BJ (cell line): Measurements from ENCODE around the gene GIMAP5. TPM values are rescaled to one million over a fixed set of nuclear protein-coding genes. Genes with fewer than 3 reads are reported as not detected.

ENCODE experiments used
- CTCF ChIA-PET: fragments of 350-600 bp; formaldehyde crosslinking; extraction: SDS; loops from one replicate; lab custom pipeline; 2021; ENCODE audit warnings: antibody characterized with exemption, inconsistent platforms; lab: Yijun Ruan, JAX
- POLR2A ChIA-PET: fragments of 300-600 bp; sonication (Branson Sonifier 250); formaldehyde crosslinking; extraction: SDS; loops from one replicate; lab custom pipeline; 2021; ENCODE audit warnings: antibody characterized with exemption; lab: Charles Lee
- DNase-seq: peaks from one replicate; pipeline ENCODE4 v3.0.0-alpha.2; 2011; ENCODE audit warnings: low read depth
- H3K27me3 ChIP-seq: 2 replicates; pipeline ENCODE4 v1.6.0; 2011; ENCODE audit warnings: low read length; ENCODE audit not compliant: control insufficient read depth, insufficient read depth
- H3K36me3 ChIP-seq: 2 replicates; pipeline ENCODE4 v1.5.1; 2011; ENCODE audit warnings: low read length; ENCODE audit not compliant: control insufficient read depth, insufficient read depth
- H3K4me3 ChIP-seq: 2 replicates; pipeline ENCODE4 v1.5.1; 2011; ENCODE audit warnings: low read depth, mild to moderate bottlenecking, control low read depth, low read length
- CTCF ChIP-seq: IDR thresholded peaks from 2 replicates; pipeline ENCODE4 v1.5.1; 2011; ENCODE audit warnings: low read depth, mild to moderate bottlenecking, control low read depth, inconsistent platforms, low read length, moderate library complexity; ENCODE audit not compliant: insufficient read depth
- polyA plus RNA-seq: library from polyadenylated mRNA; depleted of rRNA; stranded (reverse); fragments of >200 nt; gene quantifications from 2 replicates; pipeline ENCODE4 v1.2.3, GENCODE V29; 2011; rRNA removed

GIMAP5 gene
- polyA plus RNA-seq, 1 experiment, result not detected

GRCh38 chr7:150791304-150791703 lies 54.1 kb downstream of the GIMAP5 start:
- TF ChIP-seq CTCF, result no peak
- no peak overlapping the region for H3K4me3 ChIP-seq
- DNase-seq, result no peak
- H3K36me3 ChIP-seq, result no peaks in the 10 kb centered on the region
- ChIA-PET POLR2A (no interaction called here), CTCF (no interaction called here)
- no peaks in the 10 kb centered on the region for H3K27me3 ChIP-seq

GRCh38 chr7:150791746-150792452 lies 54.7 kb downstream of the GIMAP5 start:
- no peak for TF ChIP-seq CTCF
- POLR2A ChIA-PET, result no interaction called here
- no peak for DNase-seq
- Histone ChIP-seq H3K27me3 (no peaks in the 10 kb centered on the region), H3K4me3 (no peak overlapping the region), H3K36me3 (no peaks in the 10 kb centered on the region)
- CTCF ChIA-PET, result no interaction called here

Other genes with a start within 250 kb of the GIMAP5 start
- gene GIMAP7, start 222.5 kb upstream of the GIMAP5 start, polyA plus RNA-seq, result not detected in 2 replicates
- gene GIMAP4, start 170.0 kb upstream of the GIMAP5 start, polyA plus RNA-seq, result not detected in 2 replicates
- not detected in 2 replicates for gene GIMAP6, start 105.0 kb upstream of the GIMAP5 start, polyA plus RNA-seq
- gene GIMAP2, start 51.7 kb upstream of the GIMAP5 start, polyA plus RNA-seq, result 0.05 and 0.13 TPM in 2 replicates
- gene GIMAP1, start 20.8 kb upstream of the GIMAP5 start, polyA plus RNA-seq, result not detected in 2 replicates
- not detected in 2 replicates for gene TMEM176B, start 62.9 kb downstream of the GIMAP5 start, polyA plus RNA-seq
- gene TMEM176A, start 63.4 kb downstream of the GIMAP5 start, polyA plus RNA-seq, result not detected in 2 replicates
- not detected in 2 replicates for gene AOC1, start 115.1 kb downstream of the GIMAP5 start, polyA plus RNA-seq
- 0.02 and 0.06 TPM in 2 replicates for gene KCNH2, start 240.9 kb downstream of the GIMAP5 start, polyA plus RNA-seq